HG03064 (cell line): ENCODE results near the gene MRPL39.

Experiments used
- ATAC-seq: cut with Tn5 transposase; IDR thresholded peaks from one replicate; pipeline ENCODE4 v1.9.1; 2021; ENCODE audit warnings: low read depth; ENCODE audit not compliant: unreplicated experiment

The MRPL39 gene

GRCh38 chr21:25550352-25551120 lies 56.7 kb downstream of the MRPL39 start:
- ATAC-seq: no peak

DNA sequence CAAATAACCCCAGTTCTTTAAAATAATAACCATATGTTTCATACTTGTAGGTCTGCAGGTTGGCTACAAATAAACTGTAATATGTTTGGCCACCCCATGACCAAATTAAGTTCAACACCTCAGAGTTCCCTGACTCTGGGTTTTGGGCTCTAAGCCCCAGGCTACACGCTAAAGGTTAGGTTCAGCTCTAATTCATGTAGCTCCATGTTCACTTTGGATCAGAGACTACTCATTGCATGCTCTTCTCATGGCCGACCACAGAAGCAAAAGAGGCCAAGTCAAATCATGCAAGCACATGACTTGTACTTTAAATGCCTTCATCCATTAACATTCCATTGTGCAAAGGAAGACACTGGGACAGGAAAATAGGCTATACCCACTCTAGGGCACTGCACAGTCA lies 66.2 kb downstream of the MRPL39 start:
- ATAC-seq: no peak

GRCh38 chr21:25539606-25540005 lies 67.7 kb downstream of the MRPL39 start:
- ATAC-seq: no peak

GRCh38 chr21:25537174-25537573 lies 70.1 kb downstream of the MRPL39 start:
- no peak for ATAC-seq

DNA sequence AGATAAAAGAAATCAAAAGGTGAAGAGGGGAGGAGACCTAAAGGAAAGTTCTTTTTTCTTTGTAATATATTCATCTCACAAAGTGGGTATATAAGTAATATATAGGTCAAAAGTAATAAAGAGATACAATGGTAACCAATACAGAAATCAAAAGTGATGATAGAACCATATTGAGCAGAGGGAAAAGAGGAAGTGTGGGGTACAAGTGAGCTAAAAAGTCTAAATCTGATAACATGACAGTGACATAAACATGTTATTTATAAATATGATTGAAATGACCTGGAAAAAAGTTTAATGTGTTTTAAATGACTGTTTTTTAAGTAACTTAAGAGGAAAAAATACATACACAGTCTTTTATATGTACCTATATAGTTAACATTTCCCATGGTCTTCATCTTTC lies 70.5 kb downstream of the MRPL39 start:
- ATAC-seq: no peak

- no peak for ATAC-seq
These were observed 71.4 kb downstream of the MRPL39 start for GRCh38 chr21:25535849-25536248.
